ENCODE data around the gene VTI1A. TPM values are rescaled to one million over a fixed set of nuclear protein-coding genes. Genes with fewer than 3 reads are reported as not detected.

The VTI1A gene
- total and polyA plus RNA-seq, 2 of the 13 experiments (the other 11 are each of a cell fraction or from before 2014, with no cell fraction given) = 11.7 to 32.7 TPM

DNA sequence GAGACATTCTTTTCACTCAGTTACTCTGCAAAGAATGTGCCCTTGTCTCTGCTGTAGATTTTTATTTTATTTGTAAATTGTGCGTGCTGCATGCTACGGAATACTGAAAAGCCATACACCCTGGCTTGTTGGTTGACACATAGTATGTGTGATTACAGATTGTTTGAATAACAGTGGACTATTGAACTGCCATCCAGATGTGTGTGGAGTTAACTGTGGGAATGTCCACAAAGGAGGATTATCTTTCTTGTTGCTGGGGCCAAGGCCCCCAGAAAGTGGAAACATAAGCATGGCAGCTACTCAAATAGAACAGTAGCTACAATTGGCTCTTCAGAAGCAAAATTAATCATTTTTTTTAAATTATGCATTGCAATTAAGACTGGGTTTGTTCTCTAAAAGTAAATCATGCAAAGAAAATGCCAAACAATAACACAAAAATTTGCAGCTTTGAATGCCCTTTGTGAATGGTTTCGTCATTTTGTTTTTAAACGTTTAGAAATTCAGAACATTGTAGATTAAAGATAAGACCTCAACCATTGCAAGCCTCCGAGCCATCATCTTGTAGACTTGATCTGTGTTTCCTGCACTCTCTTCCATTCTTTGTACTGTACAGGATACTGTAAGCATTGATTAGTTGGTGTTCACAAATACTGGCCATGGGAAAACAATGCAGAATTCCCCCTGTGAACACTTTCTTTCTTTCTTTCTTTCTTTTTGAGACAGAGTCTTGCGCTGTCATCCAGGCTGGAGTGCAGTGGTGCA lies 292.8 kb downstream of the VTI1A start (continued):
- TF ChIP-seq CREM (IDR thresholded peaks at IDR 0.05) (peak; percentile 93), CREM (CRISPR knock-in tag; IDR thresholded peaks at IDR 0.05) (no peak), MTA3 (CRISPR knock-in tag; IDR thresholded peaks at IDR 0.05) (no peak), ZNF878 (CRISPR knock-in tag; IDR thresholded peaks at IDR 0.05) (peak; percentile 70; the same call in 1 of the 2 replicates), FOXJ3 (CRISPR knock-in tag; IDR thresholded peaks at IDR 0.05; ENCODE audit: borderline replicate concordance) (peak; percentile 98), MAF1 (CRISPR knock-in tag; IDR thresholded peaks at IDR 0.05; ENCODE audit: borderline replicate concordance) (no peak), HOXA3 (CRISPR knock-in tag; IDR thresholded peaks at IDR 0.05) (peak; percentile 87), HMGXB4 (CRISPR knock-in tag; IDR thresholded peaks at IDR 0.05; ENCODE audit: borderline replicate concordance in 1 of 2, low read depth in 1 of 2) (no peak), SIX4 (CRISPR knock-in tag; IDR thresholded peaks at IDR 0.05) (peak; percentile 87), ZNF44 (CRISPR knock-in tag; IDR thresholded peaks at IDR 0.05) (0 out of 2 replicates have a peak, but pooled peaks have one; percentile 51), ZBTB43 (CRISPR knock-in tag; conservative IDR thresholded peaks at IDR 0.05) (peak; percentile 96), ZNF329 (CRISPR knock-in tag; IDR thresholded peaks at IDR 0.05; ENCODE audit: low read depth) (no peak), MXD4 (CRISPR knock-in tag; IDR thresholded peaks at IDR 0.05) (no peak), STAT5B (CRISPR knock-in tag; IDR thresholded peaks at IDR 0.05) (peak; percentile 37; the same call in 1 of the 2 replicates), NFE2L1 (CRISPR knock-in tag; IDR thresholded peaks at IDR 0.05; ENCODE audit: borderline replicate concordance) (no peak), ZNF207 (IDR thresholded peaks at IDR 0.05; ENCODE audit: borderline replicate concordance) (no peak), PPARG (CRISPR knock-in tag; conservative IDR thresholded peaks at IDR 0.05) (peak; percentile 89), FOXK1 (CRISPR knock-in tag; IDR thresholded peaks at IDR 0.05; ENCODE audit: borderline replicate concordance, low read depth) (peak; percentile 84; the same call in 1 of the 2 replicates), NRL (CRISPR knock-in tag; IDR thresholded peaks at IDR 0.05; ENCODE audit: borderline replicate concordance) (no peak), CREB1 (IDR thresholded peaks at IDR 0.05) (no peak; the same call in 1 of the 2 replicates), CREB1 (CRISPR knock-in tag; IDR thresholded peaks at IDR 0.05) (peak; percentile 79), ZNF383 (CRISPR knock-in tag; IDR thresholded peaks at IDR 0.05; ENCODE audit: borderline replicate concordance) (0 out of 2 replicates have a peak, but pooled peaks have one; percentile 27)
- TF ChIP-seq, protein P1, sequence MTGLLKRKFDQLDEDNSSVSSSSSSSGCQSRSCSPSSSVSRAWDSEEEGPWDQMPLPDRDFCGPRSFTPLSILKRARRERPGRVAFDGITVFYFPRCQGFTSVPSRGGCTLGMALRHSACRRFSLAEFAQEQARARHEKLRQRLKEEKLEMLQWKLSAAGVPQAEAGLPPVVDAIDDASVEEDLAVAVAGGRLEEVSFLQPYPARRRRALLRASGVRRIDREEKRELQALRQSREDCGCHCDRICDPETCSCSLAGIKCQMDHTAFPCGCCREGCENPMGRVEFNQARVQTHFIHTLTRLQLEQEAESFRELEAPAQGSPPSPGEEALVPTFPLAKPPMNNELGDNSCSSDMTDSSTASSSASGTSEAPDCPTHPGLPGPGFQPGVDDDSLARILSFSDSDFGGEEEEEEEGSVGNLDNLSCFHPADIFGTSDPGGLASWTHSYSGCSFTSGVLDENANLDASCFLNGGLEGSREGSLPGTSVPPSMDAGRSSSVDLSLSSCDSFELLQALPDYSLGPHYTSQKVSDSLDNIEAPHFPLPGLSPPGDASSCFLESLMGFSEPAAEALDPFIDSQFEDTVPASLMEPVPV (CRISPR knock-in tag; IDR thresholded peaks at IDR 0.05) = no peak

All from HepG2 (cell line).